Myocyte (in vitro differentiated cells): ENCODE measurements around the gene HMCN2. TPM values are rescaled to one million over a fixed set of nuclear protein-coding genes. Genes with fewer than 3 reads are reported as not detected.

Source experiments
- DNase-seq: peaks from one replicate; pipeline ENCODE4 v3.0.0-alpha.2; 2012; ENCODE audit warnings: low read depth
- total RNA-seq: library from RNA; depleted of rRNA; stranded (reverse); fragments of >200 nt; gene quantifications from 2 replicates; pipeline ENCODE4 v1.2.3, GENCODE V29; 2014

The HMCN2 gene
- total RNA-seq, 1 donor from 2014 or later = 0.13 TPM

- DNase-seq = no peak
Observed at GRCh38 chr9:130463763-130464745, 198.5 kb downstream of the HMCN2 start.

GRCh38 chr9:130465383-130466096 is 200.0 kb downstream of the HMCN2 start:
- peak; percentile 40 for DNase-seq

GRCh38 chr9:130466537-130467217 is 201.1 kb downstream of the HMCN2 start:
- DNase-seq = no peak

- no peak for DNase-seq
Observed at GRCh38 chr9:130467316-130467715, 201.8 kb downstream of the HMCN2 start.

GRCh38 chr9:130468566-130468965 is 203.0 kb downstream of the HMCN2 start:
- DNase-seq = no peak

- no peak for DNase-seq
Observed at GRCh38 chr9:130470269-130470668, 204.7 kb downstream of the HMCN2 start.

GRCh38 chr9:130470950-130471349 is 205.4 kb downstream of the HMCN2 start:
- DNase-seq = no peak

- DNase-seq = no peak
Observed at GRCh38 chr9:130471411-130472183, 206.0 kb downstream of the HMCN2 start.

GRCh38 chr9:130472184-130472705 is 206.7 kb downstream of the HMCN2 start:
- no peak for DNase-seq

GRCh38 chr9:130473009-130473408 is 207.4 kb downstream of the HMCN2 start:
- DNase-seq = no peak

GRCh38 chr9:130473566-130473965 is 208.0 kb downstream of the HMCN2 start:
- no peak for DNase-seq

- no peak for DNase-seq
Observed at GRCh38 chr9:130474106-130474505, 208.5 kb downstream of the HMCN2 start.

- no peak for DNase-seq
Observed at GRCh38 chr9:130476151-130476730, 210.7 kb downstream of the HMCN2 start.

GRCh38 chr9:130477564-130477963 is 212.0 kb downstream of the HMCN2 start:
- no peak for DNase-seq

- DNase-seq = no peak
Observed at GRCh38 chr9:130478152-130478551, 212.6 kb downstream of the HMCN2 start.

- no peak for DNase-seq
Observed at GRCh38 chr9:130478736-130479575, 213.4 kb downstream of the HMCN2 start.

GRCh38 chr9:130479587-130479986 is 214.0 kb downstream of the HMCN2 start:
- DNase-seq = no peak

- DNase-seq = no peak
Observed at GRCh38 chr9:130480673-130481072, 215.1 kb downstream of the HMCN2 start.

- DNase-seq = no peak
Observed at GRCh38 chr9:130482463-130482862, 216.9 kb downstream of the HMCN2 start.
